HCT116 (cell line): Measurements from ENCODE around the gene CEP112. TPM values are rescaled to one million over a fixed set of nuclear protein-coding genes. Genes with fewer than 3 reads are reported as not detected.

ENCODE experiments used
- ATAC-seq: fragments of 200-7000 bp; cut with Tn5 transposase; 2 replicates; pipeline ENCODE4 v1.9.1; 2020; ENCODE audit warnings: mild to moderate bottlenecking, moderate library complexity
- BruUV-seq: library from RNA; stranded (reverse); fragments of 400-500 nt; replicated peaks from 2 replicates; lab custom pipeline; 2021; lab: Mats Ljungman, UMichigan
- CTCF ChIA-PET: fragments of 300-600 bp; sonication (Branson Sonifier 250); formaldehyde crosslinking; loops from one replicate; lab custom pipeline; 2021; ENCODE audit warnings: antibody characterized with exemption; lab: Charles Lee
- POLR2A ChIA-PET: fragments of 300-600, 350-600 bp; sonication (Branson Sonifier 250); formaldehyde crosslinking; loops from one replicate; lab custom pipeline; 2021; ENCODE audit warnings: antibody characterized with exemption; lab: Charles Lee
- RAD21 ChIA-PET, 2 experiments: fragments of 300-600 bp; sonication (Branson Sonifier 250); formaldehyde crosslinking; loops; one replicate each; lab custom pipeline; 2023; ENCODE audit warnings: low total read pairs in 2 of 2; ENCODE audit not compliant: uncharacterized antibody in 2 of 2, unreplicated experiment in 2 of 2, low non-redundant PET in 1 of 2; lab: Charles Lee
- DNase-seq: peaks from one replicate; pipeline ENCODE4 v3.0.0-alpha.2; 2010; ENCODE audit warnings: low read depth, low spot score
- H2AFZ ChIP-seq: fragments of 200-600 bp; shearing (Covaris generic), sonication (generic); 2 replicates; pipeline ENCODE4 v1.6.1; 2017; ENCODE audit warnings: low read depth, mixed run types, mixed read lengths, antibody characterized with exemption, low read length; ENCODE audit not compliant: poor library complexity, severe bottlenecking
- H3K27ac ChIP-seq: 2 replicates; pipeline ENCODE4 v1.5.1; 2012; ENCODE audit warnings: low read depth, low read length
- H3K27me3 ChIP-seq: fragments of 200-600 bp; sonication (generic); 2 replicates; pipeline ENCODE4 v1.6.1; 2016; ENCODE audit warnings: mixed run types, low read length, mixed read lengths; ENCODE audit not compliant: insufficient read depth
- H3K36me3 ChIP-seq, 2 experiments: fragments of 200-500 bp in 1 of 2; fragments of 200-600 bp in 1 of 2; sonication (Bioruptor generic) in 1 of 2; sonication (generic) in 1 of 2; 2 replicates each; pipeline versions ENCODE4 v1.5.1 to v1.6.1; 2014 to 2016; ENCODE audit warnings: low read length in 2 of 2, inconsistent platforms in 1 of 2, mixed read lengths in 1 of 2, mixed run types in 1 of 2; ENCODE audit not compliant: insufficient read depth in 2 of 2, control insufficient read depth in 1 of 2
- H3K4me1 ChIP-seq, 2 experiments: fragments of 200-600 bp in 1 of 2; sonication (generic) in 1 of 2; 2 replicates each; pipeline versions ENCODE4 v1.5.1 to v1.6.1; 2012 to 2017; ENCODE audit warnings: low read length in 2 of 2, inconsistent platforms in 1 of 2, mild to moderate bottlenecking in 1 of 2, mixed read lengths in 1 of 2, mixed run types in 1 of 2, moderate library complexity in 1 of 2; ENCODE audit not compliant: insufficient read depth in 2 of 2, control insufficient read depth in 1 of 2
- H3K4me2 ChIP-seq: fragments of 200-600 bp; sonication (generic); 2 replicates; pipeline ENCODE4 v1.6.1; 2017; ENCODE audit warnings: mixed run types, low read length, mixed read lengths
- H3K4me3 ChIP-seq, 2 experiments: fragments of 200-600 bp in 1 of 2; sonication (generic) in 1 of 2; replicated peaks in 1 of 2; 2 replicates each; pipeline ENCODE4 v1.5.1; 2011 to 2016; ENCODE audit warnings: low read length in 2 of 2, control low read depth in 1 of 2, low read depth in 1 of 2, mild to moderate bottlenecking in 1 of 2, mixed read lengths in 1 of 2, mixed run types in 1 of 2
- H3K79me2 ChIP-seq: fragments of 200-600 bp; sonication (generic); 2 replicates; pipeline ENCODE4 v1.6.1; 2017; ENCODE audit warnings: mild to moderate bottlenecking, mixed run types, low read length, moderate library complexity, mixed read lengths; ENCODE audit not compliant: insufficient read depth
- H3K9ac ChIP-seq: fragments of 200-600 bp; sonication (generic); 2 replicates; pipeline ENCODE4 v1.6.1; 2016; ENCODE audit warnings: low read length, mixed read lengths
- H3K9me2 ChIP-seq: fragments of 200-600 bp; sonication (generic), shearing (Covaris generic); 2 replicates; pipeline ENCODE4 v1.6.1; 2017; ENCODE audit warnings: mixed run types, mild to moderate bottlenecking, moderate library complexity; ENCODE audit not compliant: insufficient read depth
- H3K9me3 ChIP-seq, 2 experiments: fragments of 200-500 bp in 1 of 2; fragments of 200-600 bp in 1 of 2; sonication (Bioruptor generic) in 1 of 2; sonication (generic) in 1 of 2; 2 replicates each; pipeline ENCODE4 v1.6.1; 2014 to 2017; ENCODE audit warnings: low read length in 2 of 2, mixed read lengths in 2 of 2, inconsistent platforms in 1 of 2, low read depth in 1 of 2, mild to moderate bottlenecking in 1 of 2, mixed run types in 1 of 2, moderate library complexity in 1 of 2; ENCODE audit not compliant: control insufficient read depth in 1 of 2, insufficient read depth in 1 of 2
- H4K20me1 ChIP-seq: fragments of 200-600 bp; sonication (generic), shearing (Covaris generic); 2 replicates; pipeline ENCODE4 v1.6.1; 2017; ENCODE audit warnings: mixed run types, mild to moderate bottlenecking, moderate library complexity; ENCODE audit not compliant: insufficient read depth
- CBX3 ChIP-seq: IDR thresholded peaks from 2 replicates; pipeline ENCODE4 v1.6.1; 2012; ENCODE audit warnings: low read depth
- JUND ChIP-seq: IDR thresholded peaks from 2 replicates; pipeline ENCODE4 v1.6.1; 2012
- POLR2A ChIP-seq: IDR thresholded peaks from 2 replicates; pipeline ENCODE4 v1.7.0; 2011; ENCODE audit warnings: borderline replicate concordance; ENCODE audit not compliant: insufficient read depth, insufficient read length; ENCODE audit errors: extremely low read depth
- POLR2AphosphoS5 ChIP-seq: IDR thresholded peaks from 2 replicates; pipeline ENCODE4 v1.6.1; 2011; ENCODE audit warnings: mild to moderate bottlenecking, low read depth, low read length, moderate library complexity
- REST ChIP-seq: IDR thresholded peaks from 2 replicates; pipeline ENCODE4 v1.6.1; 2012; ENCODE audit warnings: low read depth
- SIN3A ChIP-seq: IDR thresholded peaks from 2 replicates; pipeline ENCODE4 v1.6.1; 2012; ENCODE audit warnings: low read depth
- SRF ChIP-seq: IDR thresholded peaks from 2 replicates; pipeline ENCODE4 v1.6.1; 2012; ENCODE audit warnings: low read depth
- YY1 ChIP-seq: IDR thresholded peaks from 2 replicates; pipeline ENCODE4 v1.6.1; 2011; ENCODE audit warnings: low read length, low read depth, moderate library complexity, mild to moderate bottlenecking; ENCODE audit not compliant: insufficient replicate concordance; ENCODE audit errors: extremely low read depth
- intact Hi-C: fragments of 100-400 bp; cut with micrococcal nuclease; formaldehyde crosslinking; loops from 2 replicates; pipeline ENCODE4 v1.10.0; 2022
- total RNA-seq: library from RNA; stranded (reverse); gene quantifications from one replicate; pipeline ENCODE4 v1.2.1, GENCODE V29; 2021; ENCODE audit not compliant: unreplicated experiment

The CEP112 gene
- total RNA-seq, 1 experiment from 2014 or later: 10.9 TPM

- no peak for TF ChIP-seq POLR2AphosphoS5
- TF ChIP-seq SRF: no peak
- no peak for TF ChIP-seq SIN3A
- TF ChIP-seq POLR2A: no peak
Measured at GRCh38 chr17:66114609-66115008, 77.3 kb downstream of the CEP112 start (continued).

- Histone ChIP-seq H3K27ac (no peak overlapping the region), H2AFZ (no peak overlapping the region), H3K27me3 (no peaks in the 10 kb centered on the region), H3K4me2 (no peak overlapping the region), H3K36me3 (no peaks in the 10 kb centered on the region), H3K4me3 (no peak overlapping the region), H3K9me3 (peaks cover 6 to 8% of the 10 kb centered on the region in 2 experiments; a peak in 2 of 4 replicates), H4K20me1 (no peaks in the 10 kb centered on the region), H3K79me2 (no peaks in the 10 kb centered on the region), H3K9me2 (no peaks in the 10 kb centered on the region), H3K9ac (no peak overlapping the region), H3K4me1 (peaks cover 4 to 7% of the 10 kb centered on the region in 2 experiments; a peak in 2 of 4 replicates)
- DNase-seq (no peak), ATAC-seq (no peak)
- POLR2A ChIA-PET: no interaction called here
- intact Hi-C loops: no loop called here
- RAD21 ChIA-PET: no interaction called here
- CTCF ChIA-PET: no interaction called here
- TF ChIP-seq YY1 (no peak), CBX3 (peak; percentile 64; the same call in 1 of the 2 replicates), REST (no peak), JUND (no peak), POLR2A (no peak)
- no TSS peak for BruUV-seq
Measured at GRCh38 chr17:66107731-66108130, 84.2 kb downstream of the CEP112 start.
